T-helper 1 cell (primary cell): ENCODE measurements around the gene DPEP3.
"Not testable (repeated sequence)": the region's sequence is repeated elsewhere in the genome, so short reads cannot be mapped to it uniquely, and the experiment has no call there.

Experiments used
- DNase-seq, 5 donors: peaks; one replicate each; pipeline ENCODE4 v3.0.0-alpha.2; 2012 to 2020

DPEP3 gene

GRCh38 chr16:67993207-67994039 lies 13.1 kb upstream of the DPEP3 start:
- peak; percentile 70 to 86 (median 76) for DNase-seq

- no peak for DNase-seq
Measured at GRCh38 chr16:67992661-67993206, 12.4 kb upstream of the DPEP3 start.

- no peak for DNase-seq
Measured at GRCh38 chr16:67990018-67990386, 9.7 kb upstream of the DPEP3 start.

- DNase-seq = no peak
Measured at GRCh38 chr16:67989322-67990017, 9.2 kb upstream of the DPEP3 start.

- DNase-seq = no peak
Measured at GRCh38 chr16:67988675-67989074, 8.4 kb upstream of the DPEP3 start.

- DNase-seq = no peak
Measured at GRCh38 chr16:67987460-67988160, 7.3 kb upstream of the DPEP3 start.

GRCh38 chr16:67986949-67987348 lies 6.7 kb upstream of the DPEP3 start:
- DNase-seq = no peak

- no peak for DNase-seq
Measured at GRCh38 chr16:67982011-67982696, 1.9 kb upstream of the DPEP3 start.

GRCh38 chr16:67977469-67978227 lies 2.7 kb downstream of the DPEP3 start:
- no peak for DNase-seq

GRCh38 chr16:67977005-67977404 lies 3.3 kb downstream of the DPEP3 start:
- no peak for DNase-seq

- DNase-seq = no peak
Measured at GRCh38 chr16:67976205-67976604, 4.1 kb downstream of the DPEP3 start.

- no peak for DNase-seq
Measured at GRCh38 chr16:67975321-67976105, 4.8 kb downstream of the DPEP3 start.

GRCh38 chr16:67972285-67972684 lies 8.0 kb downstream of the DPEP3 start:
- not testable (repeated sequence) for DNase-seq

GRCh38 chr16:67971111-67971510 lies 9.2 kb downstream of the DPEP3 start:
- no peak for DNase-seq

- no peak for DNase-seq
Measured at GRCh38 chr16:67969254-67970039, 10.9 kb downstream of the DPEP3 start.

- DNase-seq = peak; percentile 77 to 86 (median 80)
Measured at GRCh38 chr16:67968400-67969253, 11.7 kb downstream of the DPEP3 start, which contains the start of gene SLC12A4. TSS of gene SLC12A4 (minus strand) at chr16:67968637. CDS start at chr16:67968553, 84 bp downstream.

GRCh38 chr16:67967958-67968399 lies 12.3 kb downstream of the DPEP3 start:
- peak in 2 of 5 donors; percentile 18 to 41 for DNase-seq

- peak in 1 of 5 donors; percentile 46 for DNase-seq
Measured at GRCh38 chr16:67967183-67967957, 12.9 kb downstream of the DPEP3 start.
